Skeletal muscle cell (primary cell): Measurements from ENCODE around the gene TMEM143.
"Not testable (repeated sequence)": the region's sequence is repeated elsewhere in the genome, so short reads cannot be mapped to it uniquely, and the experiment has no call there.

Source experiments
- DNase-seq: peaks from one replicate; pipeline ENCODE4 v3.0.0-alpha.2; 2010; ENCODE audit warnings: low read depth
- H3K4me3 ChIP-seq: 2 replicates; pipeline ENCODE4 v1.5.1; 2011; ENCODE audit warnings: low read depth, mild to moderate bottlenecking, control low read depth, low read length, moderate library complexity

TMEM143 gene

GRCh38 chr19:48392006-48392344 lies 28.2 kb upstream of the TMEM143 start:
- DNase-seq, H3K4me3 ChIP-seq: not testable (repeated sequence)

DNA sequence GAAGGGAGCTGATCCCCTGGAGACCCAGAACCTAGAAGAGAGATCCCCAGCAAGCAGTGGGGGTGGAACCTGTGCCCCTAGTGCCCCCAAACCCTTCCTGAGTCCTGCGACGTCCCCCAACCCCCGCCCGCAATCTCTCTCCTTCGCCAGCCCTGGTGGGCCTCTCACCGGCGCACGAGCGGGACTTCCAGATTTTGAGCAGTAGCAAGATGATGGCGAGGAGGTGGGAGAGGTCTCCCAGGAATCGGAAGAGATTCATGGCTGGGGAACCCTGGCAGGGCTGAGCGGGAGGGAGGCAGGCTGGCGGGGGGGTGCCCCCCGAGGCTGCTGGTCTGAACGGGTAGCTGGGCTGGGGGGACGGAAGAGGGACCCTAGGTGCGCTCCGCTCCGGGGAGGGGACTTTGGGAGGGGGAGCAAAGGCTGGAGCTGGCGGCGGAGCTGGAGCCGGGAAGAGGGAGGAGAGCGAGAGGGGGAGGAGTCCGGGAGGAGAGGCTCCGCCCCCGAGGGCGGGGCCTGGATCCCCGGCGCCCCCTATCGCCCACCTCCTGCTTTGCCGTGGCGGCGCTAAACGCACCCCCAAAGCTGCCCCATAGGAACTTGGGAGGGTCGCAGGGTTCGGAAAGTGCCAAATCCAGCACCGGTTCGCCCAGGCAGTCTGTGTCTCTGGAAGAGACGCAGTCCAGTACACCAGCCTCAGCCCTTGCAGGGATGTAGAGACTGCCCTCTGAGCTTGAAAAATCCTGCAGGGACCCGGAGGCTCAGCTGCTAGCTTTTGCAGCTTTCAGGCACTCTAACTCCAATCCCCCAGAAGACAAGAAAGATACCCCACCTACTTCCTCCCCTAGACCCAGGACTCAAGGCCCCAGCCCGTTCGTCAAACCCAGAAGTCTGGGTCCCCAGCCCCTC lies 27.6 kb upstream of the TMEM143 start, which contains the start of gene KDELR1:
KDELR1 (minus strand) TSS at position 452 of the 906 bp plus-strand sequence; CDS start at position 259, 193 bp downstream.
- H3K4me3 ChIP-seq, result peak within 1 kb of the TSS; percentile 98
- DNase-seq, result no peak

GRCh38 chr19:48390188-48391099 lies 26.7 kb upstream of the TMEM143 start:
- no peak for DNase-seq

GRCh38 chr19:48386981-48387380 lies 23.2 kb upstream of the TMEM143 start:
- no peak overlapping the region for H3K4me3 ChIP-seq
- DNase-seq, result no peak

More at GRCh38 chr19:48390188-48391099, 26.7 kb upstream of the TMEM143 start:
- H3K4me3 ChIP-seq, result peak overlapping the region; percentile 98

- DNase-seq, result no peak
- H3K4me3 ChIP-seq, result no peak overlapping the region
Measured at GRCh38 chr19:48385461-48386087, 21.8 kb upstream of the TMEM143 start.

GRCh38 chr19:48382286-48382685 lies 18.5 kb upstream of the TMEM143 start:
- no peak overlapping the region for H3K4me3 ChIP-seq
- no peak for DNase-seq

DNA sequence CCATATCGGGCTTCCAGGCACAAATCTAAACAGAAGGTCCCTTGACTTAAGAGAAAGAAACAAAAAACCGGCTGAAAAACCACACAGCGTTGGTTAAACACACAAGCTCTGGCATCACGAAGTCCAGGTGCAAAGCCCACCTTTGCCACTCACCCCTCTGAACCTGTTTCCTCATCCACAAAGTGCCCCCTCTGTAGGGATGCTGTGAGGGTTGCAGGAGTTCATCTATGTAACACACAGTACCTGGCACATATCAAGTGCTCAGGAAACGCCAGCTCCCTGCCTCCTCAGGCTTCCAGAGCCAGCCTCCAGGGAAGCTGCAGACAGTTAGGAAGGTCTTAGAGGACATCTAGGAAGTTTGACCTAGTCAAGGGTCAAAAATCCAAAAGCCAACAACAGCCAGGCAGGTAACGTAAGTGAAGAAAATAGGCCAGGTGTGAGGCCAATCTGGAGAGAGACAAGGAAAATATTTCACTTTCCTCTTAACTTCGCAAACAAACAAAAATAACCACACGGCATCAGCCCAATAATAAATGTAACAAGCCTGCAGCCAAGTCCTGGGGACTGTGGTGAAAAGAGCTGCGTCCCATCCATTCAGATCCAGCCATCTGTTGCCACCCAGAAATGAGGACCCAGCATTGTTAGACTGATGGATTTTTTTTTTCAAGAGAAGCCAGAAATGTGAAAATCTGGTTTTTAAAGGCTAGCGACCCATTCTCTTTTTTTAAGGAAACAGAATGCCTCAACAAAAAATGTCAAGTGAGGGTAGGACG lies 17.6 kb upstream of the TMEM143 start:
- no peak overlapping the region for H3K4me3 ChIP-seq
- no peak for DNase-seq

- no peak for DNase-seq
- H3K4me3 ChIP-seq, result no peak overlapping the region
Measured at GRCh38 chr19:48379058-48379457, 15.3 kb upstream of the TMEM143 start.

- H3K4me3 ChIP-seq, result no peak overlapping the region
- no peak for DNase-seq
Measured at GRCh38 chr19:48378194-48378570, 14.4 kb upstream of the TMEM143 start.

- DNase-seq, result no peak
- H3K4me3 ChIP-seq, result no peak overlapping the region
Measured at GRCh38 chr19:48373567-48373966, 9.8 kb upstream of the TMEM143 start.

- no peak for DNase-seq
- H3K4me3 ChIP-seq, result no peak overlapping the region
Measured at GRCh38 chr19:48372904-48373303, 9.2 kb upstream of the TMEM143 start.

DNA sequence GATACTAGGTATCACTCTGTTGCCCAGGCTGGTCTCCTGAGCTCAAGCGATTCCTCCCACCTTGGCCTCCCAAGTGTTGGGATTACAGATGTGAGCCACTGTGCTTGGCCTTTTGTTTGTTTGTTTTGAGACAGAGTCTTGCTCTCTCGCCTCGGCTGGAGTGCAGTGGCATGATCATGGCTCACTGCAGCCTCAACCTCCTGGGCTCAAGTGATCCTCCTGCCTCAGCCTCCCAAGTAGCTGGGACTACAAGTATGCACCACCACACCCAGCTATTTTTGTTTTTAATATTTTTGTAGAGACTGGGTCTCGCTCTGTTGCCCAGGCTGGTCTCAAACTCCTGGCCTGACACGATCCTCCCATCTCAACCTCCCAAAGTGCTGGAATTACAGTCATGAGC lies 8.0 kb upstream of the TMEM143 start:
- not testable (repeated sequence) for H3K4me3 ChIP-seq, DNase-seq

GRCh38 chr19:48371367-48371766 lies 7.6 kb upstream of the TMEM143 start:
- no peak for DNase-seq
- no peak overlapping the region for H3K4me3 ChIP-seq

GRCh38 chr19:48370955-48371354 lies 7.2 kb upstream of the TMEM143 start:
- DNase-seq, result no peak
- no peak overlapping the region for H3K4me3 ChIP-seq

DNA sequence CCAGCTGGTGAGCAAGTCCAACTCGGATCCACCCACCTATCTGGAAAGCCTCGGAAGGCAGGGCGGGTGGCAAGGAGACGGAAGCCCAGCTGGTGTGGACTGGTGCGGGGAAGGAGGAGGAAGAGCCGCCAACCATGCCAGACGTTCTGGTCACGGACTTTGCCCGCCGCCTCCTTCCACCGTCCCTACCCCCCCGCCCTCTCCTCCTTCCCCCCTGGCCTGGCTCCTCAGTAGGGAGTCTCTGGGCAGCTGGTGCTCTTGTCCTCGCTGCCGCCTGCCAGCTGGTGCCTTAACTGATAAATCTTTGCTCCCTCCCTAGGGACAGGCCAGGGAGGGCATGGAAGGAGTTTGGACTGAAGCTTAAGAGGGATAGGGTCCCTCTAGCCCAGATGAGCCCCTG lies 5.2 kb upstream of the TMEM143 start:
- DNase-seq, result no peak

GRCh38 chr19:48367855-48368254 lies 4.1 kb upstream of the TMEM143 start:
- no peak overlapping the region for H3K4me3 ChIP-seq
- DNase-seq, result no peak

More for the DNA sequence above, 5.2 kb upstream of the TMEM143 start:
- H3K4me3 ChIP-seq, result no peak overlapping the region

- no peak for DNase-seq
- no peak overlapping the region for H3K4me3 ChIP-seq
Measured at GRCh38 chr19:48365602-48366001, 1.9 kb upstream of the TMEM143 start.

- H3K4me3 ChIP-seq, result peak overlapping the region; percentile 82
- DNase-seq, result no peak
Measured at GRCh38 chr19:48364598-48365348, 1.0 kb upstream of the TMEM143 start.

- peak overlapping the region; percentile 82 for H3K4me3 ChIP-seq
- DNase-seq, result no peak
Measured at GRCh38 chr19:48363500-48363809, 285 bp downstream of the TMEM143 start.
